Stimulated activated CD8-positive, alpha-beta memory T cell treated with anti-CD3 and anti-CD28 coated beads, Interleukin-4, amount 100 ng/mL, for 48 hours (primary cell): ENCODE measurements around the gene ATE1.
"Not testable (repeated sequence)": the region's sequence is repeated elsewhere in the genome, so short reads cannot be mapped to it uniquely, and the experiment has no call there.

Source experiments
- DNase-seq: peaks from one replicate; pipeline ENCODE4 v3.0.0-alpha.2; 2020

ATE1 gene

GRCh38 chr10:121927841-121928527 is at the start of gene ATE1:
TSS of gene ATE1 (minus strand) at chr10:121928031. CDS start at chr10:121927949, 82 bp downstream.
- DNase-seq: peak; percentile 85

GRCh38 chr10:121976607-121977006 is 48.8 kb upstream of the ATE1 start:
- no peak for DNase-seq

- DNase-seq: no peak
These were observed 47.7 kb upstream of the ATE1 start for GRCh38 chr10:121975295-121976086.

GRCh38 chr10:121974535-121975294 is 46.9 kb upstream of the ATE1 start, which contains the start of gene NSMCE4A:
TSS of gene NSMCE4A (minus strand) at chr10:121975217. CDS start at chr10:121975165, 52 bp downstream.
- DNase-seq: peak; percentile 84

GRCh38 chr10:121974019-121974534 is 46.2 kb upstream of the ATE1 start:
- no peak for DNase-seq

- DNase-seq: not testable (repeated sequence)
These were observed 41.3 kb upstream of the ATE1 start for GRCh38 chr10:121969086-121969485.

GRCh38 chr10:121965996-121966395 is 38.2 kb upstream of the ATE1 start:
- no peak for DNase-seq

GRCh38 chr10:121961456-121961855 is 33.6 kb upstream of the ATE1 start:
- DNase-seq: no peak

GRCh38 chr10:121959671-121960070 is 31.8 kb upstream of the ATE1 start:
- no peak for DNase-seq

GRCh38 chr10:121956111-121957061 is 28.6 kb upstream of the ATE1 start:
- DNase-seq: no peak

GRCh38 chr10:121952226-121952625 is 24.4 kb upstream of the ATE1 start:
- no peak for DNase-seq

GRCh38 chr10:121949451-121949850 is 21.6 kb upstream of the ATE1 start:
- no peak for DNase-seq

- DNase-seq: no peak
These were observed 21.2 kb upstream of the ATE1 start for GRCh38 chr10:121949049-121949448.

GRCh38 chr10:121947343-121948330 is 19.8 kb upstream of the ATE1 start:
- DNase-seq: no peak

- no peak for DNase-seq
These were observed 15.1 kb upstream of the ATE1 start for GRCh38 chr10:121942749-121943416.

- DNase-seq: no peak
These were observed 13.7 kb upstream of the ATE1 start for GRCh38 chr10:121941532-121941931.

GRCh38 chr10:121936295-121936694 is 8.5 kb upstream of the ATE1 start:
- no peak for DNase-seq

GRCh38 chr10:121935702-121936101 is 7.9 kb upstream of the ATE1 start:
- DNase-seq: no peak

- DNase-seq: not testable (repeated sequence)
These were observed 2.6 kb upstream of the ATE1 start for GRCh38 chr10:121930268-121931085.
